Thyroid gland (tissue), 4 donors: ENCODE results near the gene CD160.

Experiments
- CTCF ChIP-seq, 6 experiments: fragments of 200-600 bp in 3 of 6; fragments of 450-650 bp in 3 of 6; sonication (generic) in 3 of 6; IDR thresholded peaks; one replicate each; pipeline ENCODE4 v1.5.1; 2016 to 2019; ENCODE audit warnings: antibody characterized with exemption in 6 of 6, mild to moderate bottlenecking in 2 of 6, inconsistent platforms in 1 of 6, moderate library complexity in 1 of 6
- POLR2A ChIP-seq, 2 donors: fragments of 450-650 bp; IDR thresholded peaks; one replicate each; pipeline ENCODE4 v1.6.1; 2017; ENCODE audit warnings: antibody characterized with exemption in 2 of 2, mild to moderate bottlenecking in 2 of 2, moderate library complexity in 1 of 2

- TF ChIP-seq CTCF (IDR thresholded peaks at IDR 0.05) (no peak), POLR2A (IDR thresholded peaks at IDR 0.05) (no peak)
Measured at GRCh38 chr1:145730900-145731299, 11.6 kb downstream of the CD160 start.
